GM23338 (cell line): ENCODE results near the gene TSPAN5. TPM values are rescaled to one million over a fixed set of nuclear protein-coding genes. Genes with fewer than 3 reads are reported as not detected.

Experiments
- ATAC-seq: fragments of 200-7000 bp; cut with Tn5 transposase; 3 replicates; pipeline ENCODE4 v1.9.1; 2020
- DNase-seq: peaks from one replicate; pipeline ENCODE4 v3.0.0-alpha.2; 2015; ENCODE audit warnings: low spot score
- H2AFZ ChIP-seq: fragments of 200-600 bp; sonication (generic); 2 replicates; pipeline ENCODE4 v1.8.0; 2016; ENCODE audit warnings: antibody characterized with exemption, mild to moderate bottlenecking, moderate library complexity
- H3F3A ChIP-seq: fragments of 200-600 bp; sonication (generic); replicated peaks from 2 replicates; pipeline ENCODE4 v1.8.0; 2017; ENCODE audit warnings: antibody characterized with exemption, mixed run types, low read depth
- H3K27ac ChIP-seq: fragments of 200-600 bp; sonication (generic); 2 replicates; pipeline ENCODE4 v1.6.1; 2016; ENCODE audit warnings: low read depth
- H3K27me3 ChIP-seq: fragments of 200-600 bp; sonication (generic); 2 replicates; pipeline ENCODE4 v1.8.0; 2016; ENCODE audit warnings: mild to moderate bottlenecking, mixed run types, moderate library complexity; ENCODE audit not compliant: insufficient read depth
- H3K36me3 ChIP-seq: fragments of 200-600 bp; sonication (generic); 2 replicates; pipeline ENCODE4 v1.8.0; 2016; ENCODE audit warnings: mild to moderate bottlenecking; ENCODE audit not compliant: insufficient read depth
- H3K4me1 ChIP-seq: fragments of 200-600 bp; sonication (generic); 2 replicates; pipeline ENCODE4 v1.8.0; 2016; ENCODE audit warnings: mild to moderate bottlenecking, moderate library complexity; ENCODE audit not compliant: insufficient read depth
- H3K4me2 ChIP-seq: fragments of 200-600 bp; sonication (generic); 2 replicates; pipeline ENCODE4 v1.7.1; 2017; ENCODE audit warnings: mixed run types
- H3K4me3 ChIP-seq: fragments of 200-600 bp; sonication (generic); 2 replicates; pipeline ENCODE4 v1.6.1; 2016; ENCODE audit warnings: mixed run types
- H3K79me2 ChIP-seq: fragments of 200-600 bp; sonication (generic); replicated peaks from 2 replicates; pipeline ENCODE4 v1.8.0; 2017; ENCODE audit warnings: mild to moderate bottlenecking; ENCODE audit not compliant: insufficient read depth
- H3K9me2 ChIP-seq: fragments of 200-600 bp; sonication (generic); 2 replicates; pipeline ENCODE4 v1.8.0; 2017; ENCODE audit not compliant: insufficient read depth
- H4K20me1 ChIP-seq: fragments of 200-600 bp; sonication (generic); replicated peaks from 2 replicates; pipeline ENCODE4 v1.8.0; 2017; ENCODE audit warnings: mild to moderate bottlenecking; ENCODE audit not compliant: insufficient read depth
- H3K27ac Mint-ChIP-seq: 2 replicates; pipeline ENCODE4 v1.8.0; 2020; ENCODE audit warnings: inconsistent platforms, mild to moderate bottlenecking, moderate library complexity, mixed read lengths
- H3K27me3 Mint-ChIP-seq: 3 replicates; pipeline ENCODE4 v1.8.0; 2022; ENCODE audit warnings: low read depth, mild to moderate bottlenecking, moderate library complexity, mixed read lengths, inconsistent platforms; ENCODE audit not compliant: insufficient read depth, poor library complexity
- H3K36me3 Mint-ChIP-seq: 3 replicates; pipeline ENCODE4 v1.8.0; 2021; ENCODE audit warnings: low read depth, mild to moderate bottlenecking, inconsistent platforms, moderate library complexity, mixed read lengths
- H3K4me1 Mint-ChIP-seq: 3 replicates; pipeline ENCODE4 v1.8.0; 2020; ENCODE audit warnings: mild to moderate bottlenecking, inconsistent platforms, mixed read lengths
- H3K4me3 Mint-ChIP-seq: 3 replicates; pipeline ENCODE4 v1.8.0; 2021; ENCODE audit warnings: moderate library complexity, mild to moderate bottlenecking, inconsistent platforms, mixed read lengths
- H3K9me3 Mint-ChIP-seq: 3 replicates; pipeline ENCODE4 v1.8.0; 2020; ENCODE audit warnings: moderate library complexity, mild to moderate bottlenecking, inconsistent platforms, mixed read lengths
- CREB1 ChIP-seq: fragments of 250-450 bp; sonication (Bioruptor Pico); IDR thresholded peaks from 2 replicates; pipeline ENCODE4 v1.5.0; 2020; ENCODE audit warnings: low read depth, mild to moderate bottlenecking, moderate library complexity
- EZH2 ChIP-seq: fragments of 200-600 bp; sonication (generic); IDR thresholded peaks from one replicate; pipeline ENCODE4 v1.8.0; 2017; ENCODE audit warnings: antibody characterized with exemption, mild to moderate bottlenecking, low read depth; ENCODE audit not compliant: unreplicated experiment
- EZH2phosphoT487 ChIP-seq: fragments of 200-600 bp; sonication (generic); IDR thresholded peaks from one replicate; pipeline ENCODE4 v1.8.1; 2018; ENCODE audit warnings: antibody characterized with exemption; ENCODE audit not compliant: unreplicated experiment
- JUNB ChIP-seq: IDR thresholded peaks from one replicate; pipeline ENCODE4 v1.6.1; 2016; ENCODE audit warnings: antibody characterized with exemption; ENCODE audit not compliant: unreplicated experiment
- NANOG ChIP-seq: IDR thresholded peaks from 2 replicates; pipeline ENCODE4 v1.6.1; 2016; ENCODE audit warnings: antibody characterized with exemption, borderline replicate concordance
- POLR2AphosphoS5 ChIP-seq: IDR thresholded peaks from 2 replicates; pipeline ENCODE4 v1.6.1; 2016; ENCODE audit warnings: antibody characterized with exemption, low read depth
- STAT1 ChIP-seq: IDR thresholded peaks from one replicate; pipeline ENCODE4 v1.6.1; 2016; ENCODE audit warnings: antibody characterized with exemption; ENCODE audit not compliant: unreplicated experiment
- ZNF114 ChIP-seq: fragments of 250-450 bp; sonication (Bioruptor Pico); IDR thresholded peaks from 2 replicates; pipeline ENCODE4 v1.5.0; 2020; ENCODE audit warnings: mild to moderate bottlenecking, moderate library complexity
- ZNF331 ChIP-seq: fragments of 250-450 bp; sonication (Bioruptor Pico); IDR thresholded peaks from 2 replicates; pipeline ENCODE4 v1.5.0; 2020; ENCODE audit warnings: low read depth, mild to moderate bottlenecking, moderate library complexity
- polyA plus RNA-seq: library from polyadenylated mRNA; unstranded; fragments of >200 nt; fragmentation: Nextera tagmentation; extraction: Ambion mirVana; gene quantifications from 2 replicates; pipeline ENCODE4 v1.2.1, GENCODE V29; 2016
- total RNA-seq: library from RNA; depleted of rRNA; stranded (reverse); fragments of >200 nt; shearing (Covaris generic); gene quantifications from 2 replicates; pipeline ENCODE4 v1.2.3, GENCODE V29; 2014
- TF ChIP-seq, protein P1 (sequence below): fragments of 250-450 bp; sonication (Bioruptor Pico); IDR thresholded peaks from 2 replicates; pipeline ENCODE4 v1.5.0; 2020; ENCODE audit warnings: mild to moderate bottlenecking, moderate library complexity
- TF ChIP-seq, protein P2 (sequence below): IDR thresholded peaks from 2 replicates; pipeline ENCODE4 v1.6.1; 2016; ENCODE audit warnings: antibody characterized with exemption
- TF ChIP-seq, protein P3 (sequence below): IDR thresholded peaks from one replicate; pipeline ENCODE4 v1.6.1; 2018; ENCODE audit warnings: antibody characterized with exemption; ENCODE audit not compliant: unreplicated experiment
- TF ChIP-seq, protein P4 (sequence below), 2 experiments: fragments of 200-600 bp in 1 of 2; sonication (generic) in 1 of 2; conservative IDR thresholded peaks; 2 replicates each; pipeline versions ENCODE4 v1.5.1 to v1.6.1; 2016 to 2017; ENCODE audit warnings: antibody characterized with exemption in 2 of 2, low read depth in 2 of 2, mild to moderate bottlenecking in 2 of 2, moderate library complexity in 1 of 2

TSPAN5 gene
- total and polyA plus RNA-seq, 2 experiments from 2014 or later = 18.6 to 21.5 TPM

DNA sequence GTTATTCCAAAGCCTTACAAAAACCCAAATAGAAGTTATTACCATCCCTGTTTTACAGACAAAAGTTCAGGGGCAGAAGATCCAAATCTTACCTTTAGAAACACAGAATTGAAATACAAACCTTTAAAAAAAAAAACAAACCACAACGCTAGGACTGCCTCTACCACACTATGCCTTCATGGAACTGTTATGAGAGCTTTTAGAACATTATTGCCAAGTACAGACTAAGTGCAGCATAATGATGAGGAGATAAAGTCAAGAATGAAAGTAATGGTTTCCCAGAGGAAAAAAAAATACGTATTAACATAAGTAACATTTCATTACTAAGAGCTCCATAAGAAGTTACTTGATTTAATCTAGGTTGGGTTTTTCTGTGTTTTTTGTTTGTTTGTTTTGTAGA lies 34.3 kb downstream of the TSPAN5 start:
- Histone ChIP-seq H3K27me3 (no peaks in the 10 kb centered on the region), H3K4me1 (peaks cover 43% of the 10 kb centered on the region), H3K4me2 (no peak overlapping the region), H3K9me2 (no peaks in the 10 kb centered on the region), H3F3A (no peaks in the 10 kb centered on the region), H3K36me3 (no peaks in the 10 kb centered on the region), H3K27ac (no peak overlapping the region), H3K4me3 (no peak overlapping the region), H2AFZ (no peak overlapping the region), H3K79me2 (peaks cover 68% of the 10 kb centered on the region), H4K20me1 (no peaks in the 10 kb centered on the region; the same call in 1 of the 2 replicates)
- H3K27ac Mint-ChIP-seq = no peak overlapping the region
- H3K36me3 Mint-ChIP-seq = no peaks in the 10 kb centered on the region
- H3K4me1 Mint-ChIP-seq = peaks cover 52% of the 10 kb centered on the region
- no peak for ATAC-seq
- H3K4me3 Mint-ChIP-seq = no peak overlapping the region
- H3K27me3 Mint-ChIP-seq = peaks cover 7% of the 10 kb centered on the region
- TF ChIP-seq, protein P1, sequence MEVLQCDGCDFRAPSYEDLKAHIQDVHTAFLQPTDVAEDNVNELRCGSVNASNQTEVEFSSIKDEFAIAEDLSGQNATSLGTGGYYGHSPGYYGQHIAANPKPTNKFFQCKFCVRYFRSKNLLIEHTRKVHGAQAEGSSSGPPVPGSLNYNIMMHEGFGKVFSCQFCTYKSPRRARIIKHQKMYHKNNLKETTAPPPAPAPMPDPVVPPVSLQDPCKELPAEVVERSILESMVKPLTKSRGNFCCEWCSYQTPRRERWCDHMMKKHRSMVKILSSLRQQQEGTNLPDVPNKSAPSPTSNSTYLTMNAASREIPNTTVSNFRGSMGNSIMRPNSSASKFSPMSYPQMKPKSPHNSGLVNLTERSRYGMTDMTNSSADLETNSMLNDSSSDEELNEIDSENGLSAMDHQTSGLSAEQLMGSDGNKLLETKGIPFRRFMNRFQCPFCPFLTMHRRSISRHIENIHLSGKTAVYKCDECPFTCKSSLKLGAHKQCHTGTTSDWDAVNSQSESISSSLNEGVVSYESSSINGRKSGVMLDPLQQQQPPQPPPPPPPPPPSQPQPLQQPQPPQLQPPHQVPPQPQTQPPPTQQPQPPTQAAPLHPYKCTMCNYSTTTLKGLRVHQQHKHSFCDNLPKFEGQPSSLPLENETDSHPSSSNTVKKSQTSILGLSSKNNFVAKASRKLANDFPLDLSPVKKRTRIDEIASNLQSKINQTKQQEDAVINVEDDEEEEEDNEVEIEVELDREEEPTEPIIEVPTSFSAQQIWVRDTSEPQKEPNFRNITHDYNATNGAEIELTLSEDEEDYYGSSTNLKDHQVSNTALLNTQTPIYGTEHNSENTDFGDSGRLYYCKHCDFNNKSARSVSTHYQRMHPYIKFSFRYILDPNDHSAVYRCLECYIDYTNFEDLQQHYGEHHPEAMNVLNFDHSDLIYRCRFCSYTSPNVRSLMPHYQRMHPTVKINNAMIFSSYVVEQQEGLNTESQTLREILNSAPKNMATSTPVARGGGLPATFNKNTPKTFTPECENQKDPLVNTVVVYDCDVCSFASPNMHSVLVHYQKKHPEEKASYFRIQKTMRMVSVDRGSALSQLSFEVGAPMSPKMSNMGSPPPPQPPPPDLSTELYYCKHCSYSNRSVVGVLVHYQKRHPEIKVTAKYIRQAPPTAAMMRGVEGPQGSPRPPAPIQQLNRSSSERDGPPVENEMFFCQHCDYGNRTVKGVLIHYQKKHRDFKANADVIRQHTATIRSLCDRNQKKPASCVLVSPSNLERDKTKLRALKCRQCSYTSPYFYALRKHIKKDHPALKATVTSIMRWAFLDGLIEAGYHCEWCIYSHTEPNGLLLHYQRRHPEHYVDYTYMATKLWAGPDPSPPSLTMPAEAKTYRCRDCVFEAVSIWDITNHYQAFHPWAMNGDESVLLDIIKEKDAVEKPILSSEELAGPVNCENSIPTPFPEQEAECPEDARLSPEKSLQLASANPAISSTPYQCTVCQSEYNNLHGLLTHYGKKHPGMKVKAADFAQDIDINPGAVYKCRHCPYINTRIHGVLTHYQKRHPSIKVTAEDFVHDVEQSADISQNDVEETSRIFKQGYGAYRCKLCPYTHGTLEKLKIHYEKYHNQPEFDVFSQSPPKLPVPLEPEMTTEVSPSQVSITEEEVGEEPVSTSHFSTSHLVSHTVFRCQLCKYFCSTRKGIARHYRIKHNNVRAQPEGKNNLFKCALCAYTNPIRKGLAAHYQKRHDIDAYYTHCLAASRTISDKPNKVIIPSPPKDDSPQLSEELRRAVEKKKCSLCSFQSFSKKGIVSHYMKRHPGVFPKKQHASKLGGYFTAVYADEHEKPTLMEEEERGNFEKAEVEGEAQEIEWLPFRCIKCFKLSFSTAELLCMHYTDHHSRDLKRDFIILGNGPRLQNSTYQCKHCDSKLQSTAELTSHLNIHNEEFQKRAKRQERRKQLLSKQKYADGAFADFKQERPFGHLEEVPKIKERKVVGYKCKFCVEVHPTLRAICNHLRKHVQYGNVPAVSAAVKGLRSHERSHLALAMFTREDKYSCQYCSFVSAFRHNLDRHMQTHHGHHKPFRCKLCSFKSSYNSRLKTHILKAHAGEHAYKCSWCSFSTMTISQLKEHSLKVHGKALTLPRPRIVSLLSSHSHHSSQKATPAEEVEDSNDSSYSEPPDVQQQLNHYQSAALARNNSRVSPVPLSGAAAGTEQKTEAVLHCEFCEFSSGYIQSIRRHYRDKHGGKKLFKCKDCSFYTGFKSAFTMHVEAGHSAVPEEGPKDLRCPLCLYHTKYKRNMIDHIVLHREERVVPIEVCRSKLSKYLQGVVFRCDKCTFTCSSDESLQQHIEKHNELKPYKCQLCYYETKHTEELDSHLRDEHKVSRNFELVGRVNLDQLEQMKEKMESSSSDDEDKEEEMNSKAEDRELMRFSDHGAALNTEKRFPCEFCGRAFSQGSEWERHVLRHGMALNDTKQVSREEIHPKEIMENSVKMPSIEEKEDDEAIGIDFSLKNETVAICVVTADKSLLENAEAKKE (CRISPR knock-in tag) = no peak
- TF ChIP-seq CREB1 (CRISPR knock-in tag) = no peak
- no peak for TF ChIP-seq JUNB
- TF ChIP-seq, protein P2, sequence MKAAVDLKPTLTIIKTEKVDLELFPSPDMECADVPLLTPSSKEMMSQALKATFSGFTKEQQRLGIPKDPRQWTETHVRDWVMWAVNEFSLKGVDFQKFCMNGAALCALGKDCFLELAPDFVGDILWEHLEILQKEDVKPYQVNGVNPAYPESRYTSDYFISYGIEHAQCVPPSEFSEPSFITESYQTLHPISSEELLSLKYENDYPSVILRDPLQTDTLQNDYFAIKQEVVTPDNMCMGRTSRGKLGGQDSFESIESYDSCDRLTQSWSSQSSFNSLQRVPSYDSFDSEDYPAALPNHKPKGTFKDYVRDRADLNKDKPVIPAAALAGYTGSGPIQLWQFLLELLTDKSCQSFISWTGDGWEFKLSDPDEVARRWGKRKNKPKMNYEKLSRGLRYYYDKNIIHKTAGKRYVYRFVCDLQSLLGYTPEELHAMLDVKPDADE = no peak
- no peak for TF ChIP-seq POLR2AphosphoS5
- no peak for TF ChIP-seq NANOG
- TF ChIP-seq, protein P3, sequence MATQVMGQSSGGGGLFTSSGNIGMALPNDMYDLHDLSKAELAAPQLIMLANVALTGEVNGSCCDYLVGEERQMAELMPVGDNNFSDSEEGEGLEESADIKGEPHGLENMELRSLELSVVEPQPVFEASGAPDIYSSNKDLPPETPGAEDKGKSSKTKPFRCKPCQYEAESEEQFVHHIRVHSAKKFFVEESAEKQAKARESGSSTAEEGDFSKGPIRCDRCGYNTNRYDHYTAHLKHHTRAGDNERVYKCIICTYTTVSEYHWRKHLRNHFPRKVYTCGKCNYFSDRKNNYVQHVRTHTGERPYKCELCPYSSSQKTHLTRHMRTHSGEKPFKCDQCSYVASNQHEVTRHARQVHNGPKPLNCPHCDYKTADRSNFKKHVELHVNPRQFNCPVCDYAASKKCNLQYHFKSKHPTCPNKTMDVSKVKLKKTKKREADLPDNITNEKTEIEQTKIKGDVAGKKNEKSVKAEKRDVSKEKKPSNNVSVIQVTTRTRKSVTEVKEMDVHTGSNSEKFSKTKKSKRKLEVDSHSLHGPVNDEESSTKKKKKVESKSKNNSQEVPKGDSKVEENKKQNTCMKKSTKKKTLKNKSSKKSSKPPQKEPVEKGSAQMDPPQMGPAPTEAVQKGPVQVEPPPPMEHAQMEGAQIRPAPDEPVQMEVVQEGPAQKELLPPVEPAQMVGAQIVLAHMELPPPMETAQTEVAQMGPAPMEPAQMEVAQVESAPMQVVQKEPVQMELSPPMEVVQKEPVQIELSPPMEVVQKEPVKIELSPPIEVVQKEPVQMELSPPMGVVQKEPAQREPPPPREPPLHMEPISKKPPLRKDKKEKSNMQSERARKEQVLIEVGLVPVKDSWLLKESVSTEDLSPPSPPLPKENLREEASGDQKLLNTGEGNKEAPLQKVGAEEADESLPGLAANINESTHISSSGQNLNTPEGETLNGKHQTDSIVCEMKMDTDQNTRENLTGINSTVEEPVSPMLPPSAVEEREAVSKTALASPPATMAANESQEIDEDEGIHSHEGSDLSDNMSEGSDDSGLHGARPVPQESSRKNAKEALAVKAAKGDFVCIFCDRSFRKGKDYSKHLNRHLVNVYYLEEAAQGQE = no peak
- TF ChIP-seq ZNF114 (CRISPR knock-in tag) = no peak
- TF ChIP-seq EZH2 = no peak
- TF ChIP-seq, protein P4, sequence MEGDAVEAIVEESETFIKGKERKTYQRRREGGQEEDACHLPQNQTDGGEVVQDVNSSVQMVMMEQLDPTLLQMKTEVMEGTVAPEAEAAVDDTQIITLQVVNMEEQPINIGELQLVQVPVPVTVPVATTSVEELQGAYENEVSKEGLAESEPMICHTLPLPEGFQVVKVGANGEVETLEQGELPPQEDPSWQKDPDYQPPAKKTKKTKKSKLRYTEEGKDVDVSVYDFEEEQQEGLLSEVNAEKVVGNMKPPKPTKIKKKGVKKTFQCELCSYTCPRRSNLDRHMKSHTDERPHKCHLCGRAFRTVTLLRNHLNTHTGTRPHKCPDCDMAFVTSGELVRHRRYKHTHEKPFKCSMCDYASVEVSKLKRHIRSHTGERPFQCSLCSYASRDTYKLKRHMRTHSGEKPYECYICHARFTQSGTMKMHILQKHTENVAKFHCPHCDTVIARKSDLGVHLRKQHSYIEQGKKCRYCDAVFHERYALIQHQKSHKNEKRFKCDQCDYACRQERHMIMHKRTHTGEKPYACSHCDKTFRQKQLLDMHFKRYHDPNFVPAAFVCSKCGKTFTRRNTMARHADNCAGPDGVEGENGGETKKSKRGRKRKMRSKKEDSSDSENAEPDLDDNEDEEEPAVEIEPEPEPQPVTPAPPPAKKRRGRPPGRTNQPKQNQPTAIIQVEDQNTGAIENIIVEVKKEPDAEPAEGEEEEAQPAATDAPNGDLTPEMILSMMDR (conservative IDR thresholded peaks at IDR 0.05; ENCODE audit: low read depth in 2 of 2) = no peak
- TF ChIP-seq STAT1 = no peak
- no peak for TF ChIP-seq EZH2phosphoT487
- no peak for TF ChIP-seq ZNF331
- H3K9me3 Mint-ChIP-seq = no peaks in the 10 kb centered on the region
- DNase-seq = no peak
